Stimulated activated naive CD8-positive, alpha-beta T cell treated with anti-CD3 and anti-CD28 coated beads, Interleukin-15, Interleukin-2, amounts not matched to agents 100 U/mL and 50 U/mL, for 24 hours (primary cell): Measurements from ENCODE around the gene ATP9B.

ENCODE experiments used
- ATAC-seq: fragments of 150-1000 bp; cut with Tn5 transposase; one replicate; pipeline ENCODE4 v1.10.0; 2021
- DNase-seq: peaks from one replicate; pipeline ENCODE4 v3.0.0; 2021

ATP9B gene

DNA sequence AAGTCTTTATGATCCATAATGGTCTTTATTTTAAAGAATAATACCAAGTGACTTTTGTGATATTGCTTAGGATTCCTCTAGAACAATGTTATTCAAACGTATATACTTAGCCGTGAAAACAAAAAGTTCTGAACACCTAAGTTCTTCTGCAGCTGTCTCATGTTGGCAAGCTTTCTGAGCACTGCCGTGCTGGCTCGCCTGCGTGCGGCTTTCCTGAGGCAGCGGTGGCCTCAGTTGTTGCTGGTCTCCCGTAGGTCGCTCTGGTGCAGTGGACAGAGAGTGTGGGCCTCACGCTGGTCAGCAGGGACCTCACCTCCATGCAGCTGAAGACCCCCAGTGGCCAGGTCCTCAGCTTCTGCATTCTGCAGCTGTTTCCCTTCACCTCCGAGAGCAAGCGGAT is 259.7 kb downstream of the ATP9B start:
- no peak for DNase-seq
- ATAC-seq, result no peak

DNA sequence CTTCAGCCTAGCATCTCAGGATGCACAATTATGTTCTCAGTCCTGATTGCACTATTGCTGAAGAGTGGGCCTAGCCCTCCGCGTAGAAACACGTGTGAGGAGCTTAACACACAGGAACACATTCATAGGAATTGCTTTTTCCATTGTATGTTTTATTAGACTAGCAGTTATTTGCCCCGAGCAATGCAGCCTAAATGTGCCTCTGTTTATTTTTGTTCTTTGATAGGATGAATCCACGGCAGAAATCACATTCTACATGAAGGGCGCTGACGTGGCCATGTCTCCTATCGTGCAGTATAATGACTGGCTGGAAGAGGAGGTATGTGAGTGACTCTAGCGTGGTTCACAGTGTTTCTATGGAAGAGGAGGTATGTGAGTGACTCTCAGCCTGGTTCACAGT is 260.6 kb downstream of the ATP9B start:
- no peak for DNase-seq
- no peak for ATAC-seq

DNA sequence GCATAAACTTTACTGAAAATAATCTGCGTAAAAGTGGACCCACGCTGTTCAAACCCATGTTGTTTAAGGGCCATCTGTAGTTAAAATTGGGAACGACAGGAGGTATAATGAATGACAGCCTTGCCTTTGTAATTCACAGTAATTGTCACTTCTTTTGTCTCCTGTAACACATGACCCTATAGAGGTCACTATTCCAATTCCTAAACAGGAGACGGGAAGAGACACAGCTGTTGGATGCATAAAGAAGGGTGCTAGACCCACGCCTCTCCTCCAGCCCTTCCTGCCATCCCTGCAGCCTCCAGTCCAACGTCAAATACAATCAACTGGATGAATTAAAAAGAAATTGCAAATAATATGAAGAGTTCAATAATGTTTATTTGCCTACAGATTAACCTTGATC is 263.5 kb downstream of the ATP9B start:
- DNase-seq, result no peak
- ATAC-seq, result no peak

DNA sequence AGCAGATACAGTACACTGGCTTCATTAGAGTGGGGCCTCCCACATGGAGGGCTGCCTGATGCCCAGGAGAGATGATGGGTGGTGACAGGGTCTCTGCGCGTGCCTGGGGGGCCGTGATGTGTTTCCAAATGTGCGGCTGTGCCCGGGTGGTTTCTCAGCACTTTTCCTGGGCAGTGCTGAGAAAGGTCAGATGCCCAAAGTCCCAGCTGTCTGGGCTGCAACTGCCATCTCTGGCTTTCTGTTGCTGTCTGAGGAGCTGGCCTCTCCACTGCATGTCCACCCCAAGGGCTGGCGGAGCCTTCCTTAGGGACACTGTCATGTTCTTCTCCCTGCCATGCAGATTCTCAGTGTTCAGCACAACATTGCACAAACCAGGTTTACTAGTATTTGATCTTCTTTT is 263.9 kb downstream of the ATP9B start:
- DNase-seq (no peak), ATAC-seq (no peak)

- DNase-seq (no peak), ATAC-seq (peak; percentile 28)
Measured at GRCh38 chr18:79334496-79335233, 265.5 kb downstream of the ATP9B start.

DNA sequence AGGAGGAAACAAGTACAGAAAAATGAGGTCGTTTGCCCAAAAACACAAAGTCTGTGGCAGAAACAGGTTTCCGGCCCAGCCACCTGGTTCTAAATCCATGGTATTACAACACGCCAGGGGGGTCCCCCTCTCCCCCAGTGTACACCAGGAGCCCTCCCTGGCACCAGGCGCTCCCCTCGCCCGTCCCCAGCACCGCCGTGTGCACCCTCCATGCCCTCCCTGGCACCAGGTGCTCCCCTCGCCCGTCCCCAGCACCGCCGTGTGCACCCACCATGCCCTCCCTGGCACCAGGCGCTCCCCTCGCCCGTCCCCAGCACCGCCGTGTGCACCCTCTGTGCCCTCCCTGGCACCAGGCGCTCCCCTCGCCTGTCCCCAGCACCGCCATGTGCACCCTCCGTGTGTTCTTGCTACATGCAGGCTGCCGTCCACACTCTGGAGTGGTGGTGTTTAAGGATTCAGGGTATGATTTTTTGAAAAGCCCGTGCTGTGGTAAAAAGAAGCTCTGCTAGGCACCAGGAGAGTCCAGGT is 266.7 kb downstream of the ATP9B start:
- no peak for DNase-seq
- no peak for ATAC-seq

- ATAC-seq (no peak), DNase-seq (no peak)
Measured at GRCh38 chr18:79336556-79337142, 267.5 kb downstream of the ATP9B start.

GRCh38 chr18:79337184-79337583 is 268.0 kb downstream of the ATP9B start:
- ATAC-seq (no peak), DNase-seq (no peak)

DNA sequence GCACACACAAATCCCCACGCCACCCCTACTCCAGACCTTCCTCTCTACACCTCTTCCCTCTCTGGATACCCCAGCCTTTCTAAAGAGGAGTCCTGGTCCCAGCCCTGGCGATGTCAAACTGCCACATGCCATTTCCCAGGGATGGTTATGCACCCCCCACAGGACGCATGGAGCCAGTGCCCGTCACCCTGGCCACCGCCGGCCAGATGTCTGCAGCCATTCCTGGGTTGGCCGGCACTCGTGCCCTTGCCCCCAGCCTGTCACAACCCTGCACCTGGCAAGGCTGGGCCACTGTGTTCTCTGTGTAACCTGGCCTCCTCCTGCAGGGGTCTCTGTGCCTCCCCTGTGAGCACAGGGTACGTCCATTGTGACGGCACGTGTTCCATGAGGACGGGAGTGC is 268.4 kb downstream of the ATP9B start:
- DNase-seq, result no peak
- ATAC-seq, result no peak

DNA sequence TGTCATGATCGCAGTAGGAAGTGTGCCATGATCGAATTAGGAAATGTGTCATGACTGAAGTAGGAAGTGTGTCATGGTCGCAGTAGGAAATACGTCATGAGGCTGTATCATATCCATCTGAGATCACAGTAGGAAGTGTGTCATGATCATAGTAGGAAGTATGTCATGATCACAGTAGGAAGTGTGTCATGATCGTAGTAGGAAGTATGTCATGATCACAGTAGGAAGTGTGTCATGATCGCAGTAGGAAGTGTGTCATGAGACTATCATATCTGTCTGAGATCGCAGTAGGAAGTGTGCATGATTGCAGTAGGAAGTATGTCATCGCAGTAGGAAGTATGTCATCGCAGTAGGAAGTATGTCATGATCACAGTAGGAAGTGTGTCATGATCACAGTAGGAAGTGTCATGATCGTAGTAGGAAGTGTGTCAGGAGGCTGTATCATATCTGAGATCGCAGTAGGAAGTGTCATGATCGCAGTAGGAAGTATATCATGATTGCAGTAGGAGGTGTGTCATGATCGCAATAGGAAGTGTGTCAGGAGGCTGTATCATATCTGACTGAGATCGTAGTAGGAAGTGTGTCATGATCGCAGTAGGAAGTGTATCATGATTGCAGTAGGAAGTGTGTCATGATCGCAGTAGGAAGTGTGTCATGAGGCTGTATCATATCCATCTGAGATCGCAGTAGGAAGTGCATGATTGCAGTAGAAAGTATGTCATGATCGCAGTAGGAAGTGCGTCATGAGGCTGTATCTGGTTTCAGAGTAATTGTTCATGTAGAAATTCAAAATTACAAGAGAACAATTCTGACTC is 270.1 kb downstream of the ATP9B start:
- no peak for DNase-seq
- ATAC-seq, result no peak

- no peak for DNase-seq
- no peak for ATAC-seq
Measured at GRCh38 chr18:79343567-79344207, 274.5 kb downstream of the ATP9B start.

DNA sequence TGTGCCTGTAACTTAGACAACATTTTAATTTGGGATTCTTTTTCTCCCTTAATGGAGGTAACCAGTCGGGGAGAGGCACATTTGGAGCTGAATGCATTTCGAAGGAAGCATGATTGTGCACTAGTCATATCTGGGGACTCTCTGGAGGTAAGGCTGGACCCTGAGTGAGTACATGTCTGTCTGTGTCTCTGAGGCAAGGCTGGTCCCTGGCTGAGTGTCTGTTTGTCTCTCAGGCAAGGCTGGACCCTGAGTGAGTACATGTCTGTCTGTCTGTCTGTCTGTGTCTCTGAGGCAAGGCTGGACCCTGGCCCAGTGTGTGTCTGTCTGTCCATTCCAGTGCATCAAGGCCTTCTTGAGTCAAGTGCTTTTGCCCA is 275.0 kb downstream of the ATP9B start:
- no peak for DNase-seq
- no peak for ATAC-seq

DNA sequence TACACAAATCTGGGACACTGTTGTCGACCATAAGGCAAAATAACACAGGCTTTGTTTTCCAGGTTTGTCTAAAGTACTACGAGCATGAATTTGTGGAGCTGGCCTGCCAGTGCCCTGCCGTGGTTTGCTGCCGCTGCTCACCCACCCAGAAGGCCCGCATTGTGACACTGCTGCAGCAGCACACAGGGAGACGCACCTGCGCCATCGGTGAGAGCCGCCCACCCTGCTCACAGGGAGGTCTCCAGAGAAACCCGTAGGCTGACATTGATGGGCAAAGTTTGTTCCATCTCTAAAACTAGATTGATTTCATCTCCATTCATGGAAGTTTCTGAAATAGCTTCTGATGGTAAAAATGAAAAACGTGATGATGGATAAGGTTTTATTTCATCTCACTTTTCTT is 276.2 kb downstream of the ATP9B start:
- no peak for DNase-seq
- no peak for ATAC-seq

GRCh38 chr18:79345981-79346380 is 276.8 kb downstream of the ATP9B start:
- no peak for DNase-seq
- ATAC-seq, result peak; percentile 19

DNA sequence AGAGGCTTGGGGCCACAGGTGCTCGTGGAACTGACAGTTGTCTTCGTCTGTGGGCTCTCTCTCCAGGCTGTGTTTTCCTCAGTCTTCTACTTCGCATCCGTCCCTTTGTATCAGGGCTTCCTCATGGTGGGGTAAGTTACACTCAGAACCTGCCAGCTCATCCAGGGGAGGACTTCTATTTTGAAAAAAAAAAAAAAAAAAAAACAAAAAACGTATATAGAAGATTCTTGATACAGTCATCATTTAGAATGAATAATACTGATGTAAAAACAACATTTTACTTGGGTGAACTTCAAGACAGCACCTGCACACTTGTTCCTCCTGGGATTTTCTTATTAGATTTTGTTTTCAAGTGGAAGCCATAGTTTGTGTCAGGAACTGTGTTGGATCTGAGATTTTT is 278.9 kb downstream of the ATP9B start:
- ATAC-seq (no peak), DNase-seq (no peak)

DNA sequence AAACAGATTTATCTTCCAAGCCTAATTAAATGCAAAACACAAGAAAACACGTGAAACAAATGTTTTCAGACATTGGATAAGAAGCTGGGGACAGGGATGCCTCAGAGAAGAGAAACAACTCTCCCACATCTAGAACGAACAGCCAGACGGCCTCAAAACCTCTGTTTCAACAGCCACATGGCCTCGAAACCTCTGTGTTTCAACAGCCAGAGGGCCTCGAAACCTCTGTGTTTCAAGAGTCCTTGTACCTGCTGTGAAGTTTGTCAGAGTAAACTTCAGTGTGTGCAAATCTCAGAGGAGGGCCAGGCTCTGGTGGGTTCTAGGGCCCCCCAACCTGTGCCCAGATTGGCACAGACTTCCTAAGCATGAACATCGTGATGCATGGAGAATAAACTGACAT is 283.2 kb downstream of the ATP9B start:
- no peak for DNase-seq
- ATAC-seq, result no peak

DNA sequence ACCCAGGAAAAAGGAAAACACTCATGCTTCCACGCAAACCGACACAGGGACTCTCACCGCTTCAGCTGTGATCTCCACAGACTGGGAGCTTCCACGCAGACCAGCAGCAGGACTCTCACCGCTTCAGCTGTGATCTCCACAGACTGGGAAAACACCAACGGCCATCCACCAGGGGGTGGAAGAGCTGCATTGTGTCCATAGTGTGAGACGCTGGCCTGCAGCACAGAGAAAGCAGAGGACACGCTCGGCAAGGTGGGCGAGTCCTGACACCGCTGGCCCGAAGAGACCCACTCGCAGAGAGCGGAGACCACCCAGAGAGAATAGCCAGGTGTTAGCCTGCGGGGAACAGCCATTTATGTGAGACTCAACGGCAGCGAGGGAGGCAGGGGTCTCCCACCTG is 284.1 kb downstream of the ATP9B start:
- ATAC-seq (no peak), DNase-seq (no peak)

- no peak for ATAC-seq
- DNase-seq, result no peak
Measured at GRCh38 chr18:79354350-79354749, 285.2 kb downstream of the ATP9B start.

- ATAC-seq (no peak), DNase-seq (no peak)
Measured at GRCh38 chr18:79355433-79356335, 286.5 kb downstream of the ATP9B start.

GRCh38 chr18:79356435-79356834 is 287.2 kb downstream of the ATP9B start:
- DNase-seq (no peak), ATAC-seq (no peak)

DNA sequence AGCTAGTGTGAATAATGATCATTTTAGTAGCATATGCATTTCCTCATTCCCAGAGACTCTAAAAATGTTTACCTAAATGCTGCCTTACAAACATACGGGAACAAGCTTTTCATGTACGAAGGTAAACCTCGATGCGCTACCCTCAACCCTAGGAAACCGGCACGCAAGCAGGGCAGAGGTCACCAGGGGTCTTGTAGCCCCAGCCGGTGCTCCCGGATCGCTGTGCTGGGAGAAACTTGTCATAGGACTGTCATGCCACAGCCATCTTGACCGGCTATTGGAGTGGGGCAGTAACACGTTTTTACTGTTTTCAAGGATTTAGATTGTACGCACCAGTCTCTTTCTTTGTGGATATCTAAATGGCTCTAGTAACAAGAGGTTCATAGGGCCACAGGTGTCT is 291.7 kb downstream of the ATP9B start:
- ATAC-seq (no peak), DNase-seq (no peak)
